GM20000 (cell line): ENCODE measurements around the gene VPS52.

Experiments used
- DNase-seq: peaks from one replicate; pipeline ENCODE4 v3.0.0; 2012; ENCODE audit warnings: low spot score
- CTCF ChIP-seq: IDR thresholded peaks from 2 replicates; pipeline ENCODE4 v1.5.1; 2012; ENCODE audit warnings: mild to moderate bottlenecking, control low read depth; ENCODE audit errors: extremely low read depth, missing control alignments

Gene VPS52

GRCh38 chr6:33259032-33259431 is 12.6 kb downstream of the VPS52 start:
- no peak for DNase-seq
- TF ChIP-seq CTCF, result no peak

GRCh38 chr6:33254591-33254990 is 17.1 kb downstream of the VPS52 start:
- no peak for DNase-seq
- TF ChIP-seq CTCF, result no peak

- no peak for DNase-seq
- TF ChIP-seq CTCF, result no peak
Observed at GRCh38 chr6:33252759-33253158, 18.9 kb downstream of the VPS52 start.

GRCh38 chr6:33251395-33252012 is 20.2 kb downstream of the VPS52 start:
- no peak for TF ChIP-seq CTCF
- no peak for DNase-seq

- DNase-seq, result no peak
- no peak for TF ChIP-seq CTCF
Observed at GRCh38 chr6:33250731-33251130, 20.9 kb downstream of the VPS52 start.

GRCh38 chr6:33249732-33250630 is 21.7 kb downstream of the VPS52 start:
- peak; percentile 1 for DNase-seq
- no peak for TF ChIP-seq CTCF

GRCh38 chr6:33248932-33249731 is 22.5 kb downstream of the VPS52 start:
- no peak for TF ChIP-seq CTCF
- peak; percentile 86 for DNase-seq
